Liver (tissue), 3 donors: ENCODE results near the gene PLA2G4F.

Source experiments
- ATF3 ChIP-seq: IDR thresholded peaks from 2 replicates; pipeline ENCODE4 v1.6.1; 2016; ENCODE audit warnings: antibody characterized with exemption
- CTCF ChIP-seq: fragments of 150-350 bp; IDR thresholded peaks from 2 replicates; pipeline ENCODE4 v1.5.1; 2017; ENCODE audit warnings: improper control_type of control experiment, low read depth, low read length; ENCODE audit not compliant: missing input control
- FOXA1 ChIP-seq: IDR thresholded peaks from 2 replicates; pipeline ENCODE4 v1.6.1; 2016; ENCODE audit warnings: antibody characterized with exemption
- FOXA2 ChIP-seq: IDR thresholded peaks from 2 replicates; pipeline ENCODE4 v1.6.1; 2016; ENCODE audit warnings: antibody characterized with exemption
- HNF4G ChIP-seq: IDR thresholded peaks from 2 replicates; pipeline ENCODE4 v1.6.1; 2016; ENCODE audit warnings: antibody characterized with exemption
- JUND ChIP-seq, 2 donors: IDR thresholded peaks; 2 replicates each; pipeline ENCODE4 v1.6.1; 2016; ENCODE audit warnings: antibody characterized with exemption in 2 of 2
- MAX ChIP-seq: IDR thresholded peaks from 2 replicates; pipeline ENCODE4 v1.6.1; 2016; ENCODE audit warnings: antibody characterized with exemption
- REST ChIP-seq: IDR thresholded peaks from 2 replicates; pipeline ENCODE4 v1.6.1; 2016; ENCODE audit warnings: antibody characterized with exemption, mild to moderate bottlenecking
- RXRA ChIP-seq, 2 donors: IDR thresholded peaks; 2 replicates each; pipeline ENCODE4 v1.6.1; 2017 to 2018; ENCODE audit warnings: antibody characterized with exemption in 2 of 2, mild to moderate bottlenecking in 1 of 2
- SP1 ChIP-seq: IDR thresholded peaks from 2 replicates; pipeline ENCODE4 v1.6.1; 2018; ENCODE audit warnings: antibody characterized with exemption, mild to moderate bottlenecking
- TAF1 ChIP-seq: conservative IDR thresholded peaks from 2 replicates; pipeline ENCODE4 v1.6.1; 2016; ENCODE audit warnings: antibody characterized with exemption, mild to moderate bottlenecking
- YY1 ChIP-seq: IDR thresholded peaks from 2 replicates; pipeline ENCODE4 v1.6.1; 2016; ENCODE audit warnings: antibody characterized with exemption, mild to moderate bottlenecking
- ZBTB33 ChIP-seq: IDR thresholded peaks from 2 replicates; pipeline ENCODE4 v1.6.1; 2016; ENCODE audit warnings: antibody characterized with exemption
- donor health status: healthy.
- donor health status: healthy.

GRCh38 chr15:42092398-42093318, 63.8 kb downstream of the PLA2G4F start:
- TF ChIP-seq CTCF (no peak), MAX (no peak), SP1 (no peak), FOXA2 (no peak), ZBTB33 (no peak), YY1 (no peak), REST (no peak), HNF4G (no peak), JUND (IDR thresholded peaks at IDR 0.05) (no peak), TAF1 (no peak), FOXA1 (no peak), RXRA (IDR thresholded peaks at IDR 0.05) (no peak), ATF3 (no peak)
